Vagina (tissue), 2 donors: ENCODE results near the gene USP10. TPM values are rescaled to one million over a fixed set of nuclear protein-coding genes. Genes with fewer than 3 reads are reported as not detected.

Experiments
- DNase-seq, 2 donors: peaks; one replicate each; pipeline ENCODE4 v3.0.0-alpha.2; 2017; ENCODE audit errors: extremely low spot score in 2 of 2
- H3K27ac ChIP-seq: fragments of 200-600 bp; sonication (generic); one replicate; pipeline ENCODE4 v1.5.1; 2019
- H3K27me3 ChIP-seq: fragments of 200-600 bp; sonication (generic); one replicate; pipeline ENCODE4 v1.5.1; 2019
- H3K36me3 ChIP-seq, 2 donors: fragments of 200-600 bp; sonication (generic); one replicate each; pipeline ENCODE4 v1.5.1; 2017 to 2019
- H3K4me1 ChIP-seq: fragments of 200-600 bp; sonication (generic); one replicate; pipeline ENCODE4 v1.5.1; 2019
- H3K4me3 ChIP-seq, 2 donors: fragments of 200-600 bp; sonication (generic); 1 replicate in 1 of 2; 2 replicates in 1 of 2; pipeline ENCODE4 v1.5.1; 2016 to 2019
- H3K9me3 ChIP-seq: fragments of 200-600 bp; sonication (generic); one replicate; pipeline ENCODE4 v1.5.1; 2019
- CTCF ChIP-seq, 3 experiments: fragments of 450-650 bp in 2 of 3; fragments of 200-600 bp in 1 of 3; sonication (generic) in 1 of 3; IDR thresholded peaks; one replicate each; pipeline ENCODE4 v1.5.1; 2017 to 2019; ENCODE audit warnings: antibody characterized with exemption in 3 of 3, mild to moderate bottlenecking in 2 of 3, moderate library complexity in 2 of 3
- POLR2A ChIP-seq, 2 donors: fragments of 450-650 bp; IDR thresholded peaks; one replicate each; pipeline ENCODE4 v1.6.1; 2017; ENCODE audit warnings: antibody characterized with exemption in 2 of 2, mild to moderate bottlenecking in 2 of 2, moderate library complexity in 2 of 2
- POLR2AphosphoS5 ChIP-seq, 2 donors: sonication (generic); formaldehyde crosslinking; IDR thresholded peaks; one replicate each; pipeline ENCODE4 v1.9.0; 2017; ENCODE audit warnings: antibody characterized with exemption in 2 of 2, mild to moderate bottlenecking in 2 of 2, low read depth in 1 of 2; ENCODE audit not compliant: insufficient read depth in 1 of 2
- intact Hi-C: fragments of 100-400 bp; cut with DNase I; formaldehyde crosslinking; loops from one replicate; pipeline ENCODE4 v1.15.1; 2023
- total RNA-seq: library from RNA; depleted of rRNA; stranded (reverse); fragments of >200 nt; gene quantifications from one replicate; pipeline ENCODE4 v1.2.3, GENCODE V29; 2016

The USP10 gene
- total RNA-seq, 1 donor from 2014 or later, result 42.5 TPM

- no peaks in the 10 kb centered on the region for H3K9me3 ChIP-seq
- no peak for DNase-seq
- TF ChIP-seq POLR2A (IDR thresholded peaks at IDR 0.05), result no peak
- TF ChIP-seq POLR2AphosphoS5 (IDR thresholded peaks at IDR 0.05; ENCODE audit: insufficient read depth in 1 of 2, low read depth in 1 of 2), result no peak
- TF ChIP-seq CTCF (IDR thresholded peaks at IDR 0.05), result no peak
Observed at GRCh38 chr16:84700446-84701300, 873 bp downstream of the USP10 start.

GRCh38 chr16:84703681-84704080 is 3.9 kb downstream of the USP10 start:
- intact Hi-C loops, result no loop called here
- Histone ChIP-seq H3K36me3 (no peaks in the 10 kb centered on the region), H3K4me3 (no peak overlapping the region), H3K27me3 (no peaks in the 10 kb centered on the region), H3K4me1 (peaks cover 60% of the 10 kb centered on the region), H3K27ac (no peak overlapping the region), H3K9me3 (no peaks in the 10 kb centered on the region)
- DNase-seq, result no peak
- TF ChIP-seq POLR2AphosphoS5 (IDR thresholded peaks at IDR 0.05; ENCODE audit: insufficient read depth in 1 of 2, low read depth in 1 of 2) (no peak), POLR2A (IDR thresholded peaks at IDR 0.05) (no peak), CTCF (IDR thresholded peaks at IDR 0.05) (no peak)

More at GRCh38 chr16:84700446-84701300, 873 bp downstream of the USP10 start:
- intact Hi-C loops, result no loop called here
- Histone ChIP-seq H3K36me3 (no peaks in the 10 kb centered on the region), H3K4me1 (peaks cover 44% of the 10 kb centered on the region), H3K4me3 (peak overlapping the region; percentile 92 to 99), H3K27ac (peak overlapping the region; percentile 91), H3K27me3 (no peaks in the 10 kb centered on the region)

GRCh38 chr16:84704253-84704652 is 4.5 kb downstream of the USP10 start:
- TF ChIP-seq POLR2AphosphoS5 (IDR thresholded peaks at IDR 0.05; ENCODE audit: insufficient read depth in 1 of 2, low read depth in 1 of 2), result no peak
- no peak for TF ChIP-seq CTCF (IDR thresholded peaks at IDR 0.05)
- TF ChIP-seq POLR2A (IDR thresholded peaks at IDR 0.05), result no peak
- DNase-seq, result no peak

GRCh38 chr16:84706856-84707255 is 7.1 kb downstream of the USP10 start:
- Histone ChIP-seq H3K4me3 (no peak overlapping the region), H3K36me3 (no peaks in the 10 kb centered on the region), H3K9me3 (no peaks in the 10 kb centered on the region), H3K27me3 (no peaks in the 10 kb centered on the region), H3K27ac (no peak overlapping the region), H3K4me1 (peaks cover 55% of the 10 kb centered on the region)
- peak in 1 of 2 donors; percentile 1 for DNase-seq
- intact Hi-C loops, result loop anchor here (2.0 kb wide), 1 partner anchor 32 kb away; no protein-coding TSS in a partner anchor
- TF ChIP-seq POLR2A (IDR thresholded peaks at IDR 0.05) (no peak), POLR2AphosphoS5 (IDR thresholded peaks at IDR 0.05; ENCODE audit: insufficient read depth in 1 of 2, low read depth in 1 of 2) (no peak), CTCF (IDR thresholded peaks at IDR 0.05) (no peak)

More at GRCh38 chr16:84704253-84704652, 4.5 kb downstream of the USP10 start:
- Histone ChIP-seq H3K9me3 (no peaks in the 10 kb centered on the region), H3K4me1 (peaks cover 57% of the 10 kb centered on the region), H3K27me3 (no peaks in the 10 kb centered on the region), H3K4me3 (no peak overlapping the region), H3K27ac (no peak overlapping the region), H3K36me3 (no peaks in the 10 kb centered on the region)
- intact Hi-C loops, result no loop called here

GRCh38 chr16:84709609-84710008 is 9.8 kb downstream of the USP10 start:
- Histone ChIP-seq H3K36me3 (no peaks in the 10 kb centered on the region), H3K4me1 (peaks cover 42% of the 10 kb centered on the region), H3K27me3 (no peaks in the 10 kb centered on the region), H3K9me3 (no peaks in the 10 kb centered on the region), H3K4me3 (no peak overlapping the region), H3K27ac (no peak overlapping the region)
- intact Hi-C loops, result no loop called here
- TF ChIP-seq POLR2AphosphoS5 (IDR thresholded peaks at IDR 0.05; ENCODE audit: insufficient read depth in 1 of 2, low read depth in 1 of 2) (no peak), POLR2A (IDR thresholded peaks at IDR 0.05) (no peak), CTCF (IDR thresholded peaks at IDR 0.05) (no peak)
- DNase-seq, result peak in 1 of 2 donors; percentile 29
